ENCODE measurements around the gene REELD1. TPM values are rescaled to one million over a fixed set of nuclear protein-coding genes. Genes with fewer than 3 reads are reported as not detected.
A peak's percentile ranks its signal among the peaks of the same experiment; 100 is the strongest.

Gene REELD1
- total and polyA plus RNA-seq, 12 donors: 0.14 to 1.1 (median 0.40) TPM; not detected in 7

- no peaks in the 10 kb centered on the region for H3K9me3 ChIP-seq (replicated peaks in 1 of 3)
- TF ChIP-seq CTCF (IDR thresholded peaks at IDR 0.05): no peak
- TF ChIP-seq POLR2A (IDR thresholded peaks at IDR 0.05): no peak
- H3K4me1 ChIP-seq (replicated peaks in 1 of 2): no peaks in the 10 kb centered on the region
- intact Hi-C loops (cut with DNase I): no loop called here
- 67 to 89% (median 75%) methylated on average over 9 of the region's 9 CpGs for WGBS, 4 donors
- H3K27ac ChIP-seq: no peak overlapping the region
- no peaks in the 10 kb centered on the region for H3K36me3 ChIP-seq (replicated peaks in 1 of 2)
- no peak for DNase-seq
- H3K4me3 ChIP-seq: no peak overlapping the region
- H3K27me3 ChIP-seq: no peaks in the 10 kb centered on the region
Measured at GRCh38 chr4:146212781-146213180, 1.6 kb upstream of the REELD1 start.

- H3K9me3 ChIP-seq (replicated peaks in 1 of 3): no peaks in the 10 kb centered on the region
- intact Hi-C loops (cut with DNase I): no loop called here
- TF ChIP-seq CTCF (IDR thresholded peaks at IDR 0.05) (no peak), POLR2A (IDR thresholded peaks at IDR 0.05) (no peak)
- H3K36me3 ChIP-seq (replicated peaks in 1 of 2): no peaks in the 10 kb centered on the region
- DNase-seq: no peak
- no peak overlapping the region for H3K4me3 ChIP-seq
- H3K4me1 ChIP-seq (replicated peaks in 1 of 2): no peaks in the 10 kb centered on the region
- H3K27me3 ChIP-seq: no peaks in the 10 kb centered on the region
- H3K27ac ChIP-seq: no peak overlapping the region
- 80 to 85% (median 84%) methylated on average over 8 of the region's 8 CpGs for WGBS, 4 donors
Measured at GRCh38 chr4:146222313-146222712, 8.0 kb downstream of the REELD1 start.

- peak in 1 of 7 donors; percentile 67 for DNase-seq
- Histone ChIP-seq H3K27ac (no peak overlapping the region), H3K36me3 (replicated peaks in 1 of 2) (no peaks in the 10 kb centered on the region), H3K27me3 (no peaks in the 10 kb centered on the region), H3K4me1 (replicated peaks in 1 of 2) (no peaks in the 10 kb centered on the region), H3K9me3 (replicated peaks in 1 of 3) (no peaks in the 10 kb centered on the region), H3K4me3 (no peak overlapping the region)
- WGBS, 4 donors: 71 to 82% (median 74%) methylated on average over 8 of the region's 8 CpGs
- intact Hi-C loops (cut with DNase I): no loop called here
- no peak for TF ChIP-seq POLR2A (IDR thresholded peaks at IDR 0.05)
- TF ChIP-seq CTCF (IDR thresholded peaks at IDR 0.05): no peak
Measured at GRCh38 chr4:146224326-146224966, 10.1 kb downstream of the REELD1 start.

- intact Hi-C loops (cut with DNase I): no loop called here
- Histone ChIP-seq H3K9me3 (replicated peaks in 1 of 3) (no peaks in the 10 kb centered on the region), H3K4me3 (no peak overlapping the region), H3K27me3 (no peaks in the 10 kb centered on the region), H3K27ac (no peak overlapping the region), H3K36me3 (replicated peaks in 1 of 2) (no peaks in the 10 kb centered on the region), H3K4me1 (replicated peaks in 1 of 2) (no peaks in the 10 kb centered on the region)
- TF ChIP-seq POLR2A (IDR thresholded peaks at IDR 0.05): no peak
- TF ChIP-seq CTCF (IDR thresholded peaks at IDR 0.05): no peak
- DNase-seq: no peak
Measured at GRCh38 chr4:146229406-146229805, 15.1 kb downstream of the REELD1 start.

Data from adrenal gland (tissue), 12 donors.